ENCODE data around the gene C16orf74. TPM values are rescaled to one million over a fixed set of nuclear protein-coding genes. Genes with fewer than 3 reads are reported as not detected.

The C16orf74 gene
- total RNA-seq, 4 donors from 2014 or later, result 1.5 to 6.2 (median 1.7) TPM; not detected in 1

- no peak for TF ChIP-seq CTCF (IDR thresholded peaks at IDR 0.05; ENCODE audit: low read depth)
These were observed 40.2 kb downstream of the C16orf74 start for GRCh38 chr16:85710732-85711131.

- TF ChIP-seq CTCF (IDR thresholded peaks at IDR 0.05; ENCODE audit: low read depth), result no peak
These were observed 40.9 kb downstream of the C16orf74 start for GRCh38 chr16:85709766-85710585.

- TF ChIP-seq CTCF (IDR thresholded peaks at IDR 0.05; ENCODE audit: low read depth), result no peak
These were observed 42.6 kb downstream of the C16orf74 start for GRCh38 chr16:85708338-85708737.

GRCh38 chr16:85707528-85708095 lies 43.3 kb downstream of the C16orf74 start:
- TF ChIP-seq CTCF (IDR thresholded peaks at IDR 0.05; ENCODE audit: low read depth), result no peak

- no peak for TF ChIP-seq CTCF (IDR thresholded peaks at IDR 0.05; ENCODE audit: low read depth)
These were observed 44.4 kb downstream of the C16orf74 start for GRCh38 chr16:85706449-85707034.

GRCh38 chr16:85704900-85705846 lies 45.7 kb downstream of the C16orf74 start:
- no peak for TF ChIP-seq CTCF (IDR thresholded peaks at IDR 0.05; ENCODE audit: low read depth)

Measured in subcutaneous adipose tissue (tissue), 4 donors.